ENCODE results near the gene LRP1B.

The LRP1B gene

GRCh38 chr2:142153601-142154000 lies 22.8 kb upstream of the LRP1B start:
- peak; percentile 44 for ATAC-seq
- TF ChIP-seq ZFP3 (CRISPR knock-in tag; IDR thresholded peaks at IDR 0.05) = no peak
- TF ChIP-seq CSDC2 (CRISPR knock-in tag; IDR thresholded peaks at IDR 0.05) = no peak
- no peak for TF ChIP-seq ISL1 (CRISPR knock-in tag; IDR thresholded peaks at IDR 0.05)
- TF ChIP-seq ESRRG (CRISPR knock-in tag; IDR thresholded peaks at IDR 0.05) = no peak
- no peak for TF ChIP-seq BACH2 (CRISPR knock-in tag; IDR thresholded peaks at IDR 0.05; ENCODE audit: borderline replicate concordance)
- TF ChIP-seq ZFP30 (CRISPR knock-in tag; IDR thresholded peaks at IDR 0.05) = no peak
- TF ChIP-seq ZNF8 (CRISPR knock-in tag; IDR thresholded peaks at IDR 0.05) = no peak
- TF ChIP-seq PPARA (CRISPR knock-in tag; IDR thresholded peaks at IDR 0.05; ENCODE audit: borderline replicate concordance) = no peak
- TF ChIP-seq ZC3H10 (CRISPR knock-in tag; IDR thresholded peaks at IDR 0.05) = no peak
- TF ChIP-seq GLIS3 (CRISPR knock-in tag; IDR thresholded peaks at IDR 0.05) = no peak
- TF ChIP-seq ZNF70 (CRISPR knock-in tag; IDR thresholded peaks at IDR 0.05) = no peak
- TF ChIP-seq POU6F1 (CRISPR knock-in tag; IDR thresholded peaks at IDR 0.05; ENCODE audit: borderline replicate concordance, low read depth) = no peak
- TF ChIP-seq TCF4 (CRISPR knock-in tag; IDR thresholded peaks at IDR 0.05; ENCODE audit: borderline replicate concordance) = no peak
- TF ChIP-seq ARNTL (CRISPR knock-in tag; IDR thresholded peaks at IDR 0.05; ENCODE audit: borderline replicate concordance, low read depth) = no peak
- no peak for TF ChIP-seq RARB (CRISPR knock-in tag; IDR thresholded peaks at IDR 0.05)
- no peak for TF ChIP-seq SNAI2 (CRISPR knock-in tag; IDR thresholded peaks at IDR 0.05)
- TF ChIP-seq PATZ1 (CRISPR knock-in tag; IDR thresholded peaks at IDR 0.05; ENCODE audit: borderline replicate concordance) = no peak
- no peak for TF ChIP-seq TSHZ2 (CRISPR knock-in tag; IDR thresholded peaks at IDR 0.05)
- no peak for TF ChIP-seq TOX (CRISPR knock-in tag; IDR thresholded peaks at IDR 0.05; ENCODE audit: borderline replicate concordance)

- no peak for TF ChIP-seq GLIS3 (CRISPR knock-in tag; IDR thresholded peaks at IDR 0.05)
- TF ChIP-seq ISL1 (CRISPR knock-in tag; IDR thresholded peaks at IDR 0.05) = no peak
- TF ChIP-seq PPARA (CRISPR knock-in tag; IDR thresholded peaks at IDR 0.05; ENCODE audit: borderline replicate concordance) = no peak
- TF ChIP-seq TCF4 (CRISPR knock-in tag; IDR thresholded peaks at IDR 0.05; ENCODE audit: borderline replicate concordance) = no peak
- TF ChIP-seq ARNTL (CRISPR knock-in tag; IDR thresholded peaks at IDR 0.05; ENCODE audit: borderline replicate concordance, low read depth) = no peak
- TF ChIP-seq ESRRG (CRISPR knock-in tag; IDR thresholded peaks at IDR 0.05) = no peak
- no peak for TF ChIP-seq RARB (CRISPR knock-in tag; IDR thresholded peaks at IDR 0.05)
- TF ChIP-seq CSDC2 (CRISPR knock-in tag; IDR thresholded peaks at IDR 0.05) = no peak
- no peak for TF ChIP-seq BACH2 (CRISPR knock-in tag; IDR thresholded peaks at IDR 0.05; ENCODE audit: borderline replicate concordance)
- TF ChIP-seq ZNF8 (CRISPR knock-in tag; IDR thresholded peaks at IDR 0.05) = no peak
- no peak for TF ChIP-seq ZNF70 (CRISPR knock-in tag; IDR thresholded peaks at IDR 0.05)
- no peak for TF ChIP-seq TOX (CRISPR knock-in tag; IDR thresholded peaks at IDR 0.05; ENCODE audit: borderline replicate concordance)
- no peak for TF ChIP-seq CREB5 (CRISPR knock-in tag; IDR thresholded peaks at IDR 0.05; ENCODE audit: low read depth)
- TF ChIP-seq ZFP3 (CRISPR knock-in tag; IDR thresholded peaks at IDR 0.05) = no peak
- TF ChIP-seq POU6F1 (CRISPR knock-in tag; IDR thresholded peaks at IDR 0.05; ENCODE audit: borderline replicate concordance, low read depth) = no peak
- TF ChIP-seq ZNF565 (CRISPR knock-in tag; conservative IDR thresholded peaks at IDR 0.05; ENCODE audit: low read depth) = no peak
- TF ChIP-seq OSR1 (CRISPR knock-in tag; IDR thresholded peaks at IDR 0.05) = no peak
- ATAC-seq = no peak
Measured at GRCh38 chr2:142150453-142150852, 19.6 kb upstream of the LRP1B start.

All from SK-N-SH treated with all-trans-retinoic acid at 6 μM for 48 hours (cell line).